OCI-LY7 (cell line): ENCODE measurements around the gene FRG2C.
"Not testable (repeated sequence)": the region's sequence is repeated elsewhere in the genome, so short reads cannot be mapped to it uniquely, and the experiment has no call there.

Source experiments
- CTCF ChIP-seq: fragments of 200-600 bp; sonication (generic); conservative IDR thresholded peaks from 2 replicates; pipeline ENCODE4 v1.5.1; 2014; ENCODE audit warnings: mild to moderate bottlenecking, antibody characterized with exemption, low read length, moderate library complexity, mixed read lengths
- EZH2phosphoT487 ChIP-seq: fragments of 200-600 bp; sonication (generic); IDR thresholded peaks from 2 replicates; pipeline ENCODE4 v1.6.1; 2018; ENCODE audit warnings: low read depth, borderline replicate concordance, mild to moderate bottlenecking, mixed run types, antibody characterized with exemption, low read length, moderate library complexity, mixed read lengths

- not testable (repeated sequence) for TF ChIP-seq CTCF, EZH2phosphoT487
Observed at GRCh38 chr3:75655101-75655904, 8.8 kb upstream of the FRG2C start.
